Activated naive CD8-positive, alpha-beta T cell treated with anti-CD3 and anti-CD28 coated beads, Interleukin-2, amount 50 U/mL, for 24 hours (primary cell): ENCODE data around the gene CENPVL2.
A peak's percentile ranks its signal among the peaks of the same experiment; 100 is the strongest.
"Not testable (repeated sequence)": the region's sequence is repeated elsewhere in the genome, so short reads cannot be mapped to it uniquely, and the experiment has no call there.

ENCODE experiments used
- ATAC-seq: fragments of 150-1000 bp; cut with Tn5 transposase; one replicate; pipeline ENCODE4 v1.10.0; 2021
- DNase-seq: peaks from one replicate; pipeline ENCODE4 v3.0.0; 2021
- H3K27ac Mint-ChIP-seq: one replicate; pipeline ENCODE4 v1.8.0; 2021; ENCODE audit warnings: mild to moderate bottlenecking, mixed read lengths
- H3K27me3 Mint-ChIP-seq: one replicate; pipeline ENCODE4 v1.8.0; 2021; ENCODE audit warnings: mixed read lengths
- H3K36me3 Mint-ChIP-seq: one replicate; pipeline ENCODE4 v1.8.0; 2021; ENCODE audit warnings: low read depth, mixed read lengths
- H3K4me1 Mint-ChIP-seq: one replicate; pipeline ENCODE4 v1.8.0; 2021; ENCODE audit warnings: mixed read lengths
- H3K4me3 Mint-ChIP-seq: one replicate; pipeline ENCODE4 v1.8.0; 2021; ENCODE audit warnings: mild to moderate bottlenecking, moderate library complexity, mixed read lengths
- H3K9me3 Mint-ChIP-seq: one replicate; pipeline ENCODE4 v1.8.0; 2021; ENCODE audit warnings: mixed read lengths

CENPVL2 gene

DNA sequence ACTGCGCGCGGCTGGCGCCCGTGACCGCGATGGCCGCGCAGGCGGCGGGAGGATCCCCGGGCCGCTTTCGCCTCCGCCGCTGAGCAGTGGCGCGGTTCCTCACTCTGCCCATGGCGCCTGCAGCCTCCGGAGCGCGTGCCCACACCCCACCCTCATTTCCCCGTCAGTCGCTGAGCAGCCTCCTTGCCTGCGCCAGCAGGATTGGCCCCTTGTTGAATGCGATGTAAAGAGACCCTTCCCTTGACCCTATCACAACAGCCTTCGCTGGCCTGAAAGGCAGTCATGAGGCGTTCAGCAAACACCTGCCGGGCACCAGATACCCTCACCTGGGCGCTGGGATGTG is at the start of gene CENPVL2:
TSS of gene CENPVL2 (minus strand) at position 112 of the 343 bp plus-strand sequence. CDS start at position 112, 0 bp downstream.
- not testable (repeated sequence) for ATAC-seq, H3K27ac Mint-ChIP-seq, H3K9me3 Mint-ChIP-seq, DNase-seq, H3K4me3 Mint-ChIP-seq, H3K36me3 Mint-ChIP-seq, H3K4me1 Mint-ChIP-seq, H3K27me3 Mint-ChIP-seq

DNA sequence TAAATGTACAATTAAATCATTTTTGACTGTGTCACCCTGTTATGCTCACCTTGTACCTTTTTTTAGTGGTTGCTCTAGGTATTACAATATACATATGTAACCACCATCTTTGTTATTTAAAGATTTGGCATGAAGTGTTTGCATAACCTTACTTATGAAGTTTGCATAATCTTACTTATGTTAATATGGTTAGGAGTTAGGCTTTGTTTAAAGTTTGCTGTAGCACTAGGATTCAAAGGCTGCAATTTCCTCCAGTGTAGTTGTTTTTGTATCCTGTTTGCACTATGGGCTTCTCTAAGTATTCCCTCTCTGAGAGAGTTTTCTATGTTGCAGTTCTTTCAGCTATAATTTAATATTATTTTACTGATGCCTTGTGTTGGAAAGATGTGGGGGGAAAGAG is 45.6 kb upstream of the CENPVL2 start:
- Mint-ChIP-seq H3K36me3 (no peaks in the 10 kb centered on the region), H3K9me3 (no peaks in the 10 kb centered on the region), H3K27me3 (no peaks in the 10 kb centered on the region), H3K4me3 (no peak overlapping the region), H3K27ac (no peak overlapping the region), H3K4me1 (no peaks in the 10 kb centered on the region)
- DNase-seq (no peak), ATAC-seq (no peak)

DNA sequence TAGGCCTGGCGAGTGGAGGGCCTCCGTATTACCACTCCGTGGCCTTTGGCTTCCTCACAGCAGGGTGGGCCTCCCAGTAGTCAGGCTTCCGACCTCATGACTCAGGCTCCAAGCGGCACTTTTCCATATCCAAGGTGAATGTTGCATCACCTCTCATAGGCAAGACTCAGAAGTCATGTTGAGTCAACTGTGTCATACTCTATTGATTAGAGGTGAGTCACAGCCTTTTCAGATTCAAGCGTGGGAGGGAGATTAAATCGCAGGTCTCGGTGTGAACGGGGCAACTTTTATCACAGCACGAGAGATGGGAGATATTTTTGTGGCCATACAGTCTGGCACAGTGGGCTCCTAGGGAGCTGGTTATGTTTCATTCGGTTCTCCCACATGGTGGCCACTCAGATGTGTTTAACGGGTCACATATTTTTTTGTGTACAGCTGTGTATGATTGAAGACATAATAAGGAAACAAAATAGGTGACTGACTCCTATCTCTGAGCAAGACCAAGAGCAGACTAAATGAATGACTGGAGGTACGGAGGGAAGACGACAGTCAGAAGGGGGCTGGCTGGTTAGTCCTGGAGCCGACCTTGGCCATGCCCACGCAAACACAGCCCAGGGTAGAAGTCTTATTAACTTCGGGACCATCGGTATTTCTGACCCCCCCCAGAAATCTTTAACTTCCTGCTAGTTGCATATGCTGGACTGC is 30.5 kb upstream of the CENPVL2 start:
- ATAC-seq = peak; percentile 20
- DNase-seq, H3K9me3 Mint-ChIP-seq, H3K36me3 Mint-ChIP-seq, H3K27ac Mint-ChIP-seq, H3K4me3 Mint-ChIP-seq, H3K27me3 Mint-ChIP-seq, H3K4me1 Mint-ChIP-seq: not testable (repeated sequence)

DNA sequence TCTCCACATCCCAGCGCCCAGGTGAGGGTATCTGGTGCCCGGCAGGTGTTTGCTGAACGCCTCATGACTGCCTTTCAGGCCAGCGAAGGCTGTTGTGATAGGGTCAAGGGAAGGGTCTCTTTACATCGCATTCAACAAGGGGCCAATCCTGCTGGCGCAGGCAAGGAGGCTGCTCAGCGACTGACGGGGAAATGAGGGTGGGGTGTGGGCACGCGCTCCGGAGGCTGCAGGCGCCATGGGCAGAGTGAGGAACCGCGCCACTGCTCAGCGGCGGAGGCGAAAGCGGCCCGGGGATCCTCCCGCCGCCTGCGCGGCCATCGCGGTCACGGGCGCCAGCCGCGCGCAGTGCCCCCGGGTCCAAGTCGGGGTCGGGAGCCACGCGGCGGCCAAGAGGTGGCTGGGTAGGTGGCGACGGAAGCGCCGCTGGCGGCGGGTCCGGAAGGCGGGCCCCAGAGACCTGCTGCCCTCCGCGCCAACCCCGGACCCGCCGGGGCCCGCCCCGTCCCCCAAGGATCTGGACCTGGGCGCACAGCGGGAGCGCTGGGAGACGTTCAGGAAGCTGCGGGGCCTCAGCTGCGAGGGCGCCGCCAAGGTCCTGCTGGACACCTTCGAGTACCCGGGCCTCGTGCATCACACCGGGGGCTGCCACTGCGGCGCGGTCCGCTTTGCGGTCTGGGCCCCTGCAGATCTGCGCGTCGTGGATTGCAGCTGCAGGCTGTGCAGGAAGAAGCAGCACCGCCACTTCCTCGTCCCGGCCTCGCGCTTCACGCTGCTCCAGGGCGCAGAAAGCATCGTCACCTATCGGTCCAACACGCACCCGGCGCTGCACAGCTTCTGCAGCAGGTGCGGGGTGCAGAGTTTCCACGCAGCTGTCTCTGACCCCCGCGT is 27.9 kb upstream of the CENPVL2 start, which contains the start of gene CENPVL1:
TSS of gene CENPVL1 (plus strand) at position 236 of the 888 bp plus-strand sequence. CDS start at position 236, 0 bp downstream.
- H3K36me3 Mint-ChIP-seq, H3K9me3 Mint-ChIP-seq, H3K27ac Mint-ChIP-seq, DNase-seq, ATAC-seq, H3K4me1 Mint-ChIP-seq, H3K4me3 Mint-ChIP-seq, H3K27me3 Mint-ChIP-seq: not testable (repeated sequence)

DNA sequence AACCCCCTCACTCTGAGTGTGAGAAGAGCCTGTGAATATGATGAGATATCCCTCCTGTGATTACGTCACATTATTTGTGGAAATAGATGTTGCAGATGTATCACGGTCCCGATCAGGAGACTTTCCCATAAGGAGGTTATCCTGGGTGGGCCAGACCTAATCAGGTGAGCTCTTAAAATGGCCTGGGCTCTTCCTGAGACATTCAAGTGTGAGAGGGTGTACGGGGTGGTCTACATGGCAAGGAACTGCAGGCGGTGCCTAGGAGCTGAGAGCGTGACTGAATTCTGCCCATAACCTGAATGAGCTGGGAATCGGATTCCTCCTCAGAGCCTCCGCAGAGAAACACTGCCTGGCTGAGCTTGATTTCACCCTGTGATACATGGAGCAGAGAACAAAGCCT is 14.8 kb upstream of the CENPVL2 start:
- H3K27ac Mint-ChIP-seq = no peak overlapping the region
- H3K4me1 Mint-ChIP-seq = no peaks in the 10 kb centered on the region
- H3K4me3 Mint-ChIP-seq = no peak overlapping the region
- H3K36me3 Mint-ChIP-seq = no peaks in the 10 kb centered on the region
- ATAC-seq (no peak), DNase-seq (no peak)
- H3K27me3 Mint-ChIP-seq = peaks cover 4% of the 10 kb centered on the region
- no peaks in the 10 kb centered on the region for H3K9me3 Mint-ChIP-seq

DNA sequence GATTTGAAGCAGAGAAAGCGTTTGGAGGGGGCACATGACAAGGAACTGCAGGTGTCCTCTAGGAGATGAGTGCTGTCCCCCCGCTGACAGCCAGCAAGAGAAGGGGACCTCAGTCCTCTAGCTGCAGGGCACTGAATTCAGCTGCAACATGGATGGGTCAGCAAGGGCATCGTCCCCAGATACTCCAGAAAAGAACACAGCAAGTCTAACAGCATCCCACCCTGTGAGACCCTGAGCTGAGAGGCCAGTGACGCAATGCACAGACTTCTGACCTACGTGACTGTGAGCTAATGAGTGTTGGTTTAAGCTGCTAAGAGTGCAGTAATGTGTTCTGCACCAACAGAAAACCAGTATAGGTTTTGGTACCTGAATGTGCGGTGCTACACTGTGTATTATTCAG is 11.6 kb upstream of the CENPVL2 start:
- no peaks in the 10 kb centered on the region for H3K9me3 Mint-ChIP-seq
- DNase-seq (no peak), ATAC-seq (no peak)
- H3K36me3 Mint-ChIP-seq = no peaks in the 10 kb centered on the region
- H3K27me3 Mint-ChIP-seq = peaks cover 4% of the 10 kb centered on the region
- no peak overlapping the region for H3K4me3 Mint-ChIP-seq
- H3K27ac Mint-ChIP-seq = no peak overlapping the region
- no peaks in the 10 kb centered on the region for H3K4me1 Mint-ChIP-seq

DNA sequence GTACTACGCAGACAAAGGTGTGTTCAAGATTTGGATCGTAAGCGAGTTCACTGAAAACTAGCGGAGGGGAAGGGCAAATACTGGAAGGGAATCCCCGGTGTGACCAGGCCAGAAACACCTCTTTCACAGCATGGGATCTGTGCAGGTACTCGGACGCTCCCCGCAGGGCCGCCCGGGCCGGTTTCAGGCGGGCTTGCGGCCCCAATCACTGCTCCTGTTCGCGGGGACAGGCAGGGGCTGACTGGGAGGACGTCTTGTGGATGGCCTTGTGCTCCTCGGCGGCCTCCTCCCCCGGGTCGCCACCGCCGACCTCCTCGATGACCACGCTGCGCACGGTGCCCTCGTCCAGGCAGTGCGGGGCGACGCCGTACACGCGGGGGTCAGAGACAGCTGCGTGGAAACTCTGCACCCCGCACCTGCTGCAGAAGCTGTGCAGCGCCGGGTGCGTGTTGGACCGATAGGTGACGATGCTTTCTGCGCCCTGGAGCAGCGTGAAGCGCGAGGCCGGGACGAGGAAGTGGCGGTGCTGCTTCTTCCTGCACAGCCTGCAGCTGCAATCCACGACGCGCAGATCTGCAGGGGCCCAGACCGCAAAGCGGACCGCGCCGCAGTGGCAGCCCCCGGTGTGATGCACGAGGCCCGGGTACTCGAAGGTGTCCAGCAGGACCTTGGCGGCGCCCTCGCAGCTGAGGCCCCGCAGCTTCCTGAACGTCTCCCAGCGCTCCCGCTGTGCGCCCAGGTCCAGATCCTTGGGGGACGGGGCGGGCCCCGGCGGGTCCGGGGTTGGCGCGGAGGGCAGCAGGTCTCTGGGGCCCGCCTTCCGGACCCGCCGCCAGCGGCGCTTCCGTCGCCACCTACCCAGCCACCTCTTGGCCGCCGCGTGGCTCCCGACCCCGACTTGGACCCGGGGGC is 567 bp downstream of the CENPVL2 start:
- not testable (repeated sequence) for H3K27me3 Mint-ChIP-seq, H3K36me3 Mint-ChIP-seq, DNase-seq, ATAC-seq, H3K27ac Mint-ChIP-seq, H3K4me1 Mint-ChIP-seq, H3K4me3 Mint-ChIP-seq, H3K9me3 Mint-ChIP-seq

DNA sequence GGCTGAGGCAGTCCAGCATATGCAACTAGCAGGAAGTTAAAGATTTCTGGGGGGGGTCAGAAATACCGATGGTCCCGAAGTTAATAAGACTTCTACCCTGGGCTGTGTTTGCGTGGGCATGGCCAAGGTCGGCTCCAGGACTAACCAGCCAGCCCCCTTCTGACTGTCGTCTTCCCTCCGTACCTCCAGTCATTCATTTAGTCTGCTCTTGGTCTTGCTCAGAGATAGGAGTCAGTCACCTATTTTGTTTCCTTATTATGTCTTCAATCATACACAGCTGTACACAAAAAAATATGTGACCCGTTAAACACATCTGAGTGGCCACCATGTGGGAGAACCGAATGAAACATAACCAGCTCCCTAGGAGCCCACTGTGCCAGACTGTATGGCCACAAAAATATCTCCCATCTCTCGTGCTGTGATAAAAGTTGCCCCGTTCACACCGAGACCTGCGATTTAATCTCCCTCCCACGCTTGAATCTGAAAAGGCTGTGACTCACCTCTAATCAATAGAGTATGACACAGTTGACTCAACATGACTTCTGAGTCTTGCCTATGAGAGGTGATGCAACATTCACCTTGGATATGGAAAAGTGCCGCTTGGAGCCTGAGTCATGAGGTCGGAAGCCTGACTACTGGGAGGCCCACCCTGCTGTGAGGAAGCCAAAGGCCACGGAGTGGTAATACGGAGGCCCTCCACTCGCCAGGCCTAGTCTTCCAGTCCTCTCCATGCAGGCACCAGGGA is 2.8 kb downstream of the CENPVL2 start:
- not testable (repeated sequence) for DNase-seq, H3K4me3 Mint-ChIP-seq, H3K27me3 Mint-ChIP-seq, H3K27ac Mint-ChIP-seq, H3K9me3 Mint-ChIP-seq, H3K4me1 Mint-ChIP-seq, H3K36me3 Mint-ChIP-seq, ATAC-seq

DNA sequence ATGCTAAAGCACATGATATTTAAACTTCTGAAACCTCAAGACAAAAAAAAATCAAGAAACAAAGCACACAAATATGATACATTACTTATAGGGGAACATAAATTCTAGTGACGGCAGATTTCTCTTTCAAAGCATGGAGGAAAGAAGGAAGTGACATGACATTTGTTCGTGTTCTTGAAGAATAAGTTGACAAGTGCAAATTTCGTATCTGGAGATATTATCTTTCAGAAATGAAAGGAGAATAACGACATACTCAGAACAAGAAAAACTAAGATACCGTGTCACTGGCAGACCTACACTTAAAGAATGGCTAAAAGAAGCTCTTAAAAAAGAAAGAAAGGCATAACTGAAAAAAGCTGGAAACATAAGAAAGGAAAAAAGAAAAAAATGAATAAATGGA is 16.6 kb downstream of the CENPVL2 start:
- DNase-seq (no peak), ATAC-seq (no peak)
- peaks cover 2% of the 10 kb centered on the region for H3K4me1 Mint-ChIP-seq
- H3K4me3 Mint-ChIP-seq = no peak overlapping the region
- H3K36me3 Mint-ChIP-seq = no peaks in the 10 kb centered on the region
- H3K27ac Mint-ChIP-seq = no peak overlapping the region
- H3K27me3 Mint-ChIP-seq = peaks cover 2% of the 10 kb centered on the region
- no peaks in the 10 kb centered on the region for H3K9me3 Mint-ChIP-seq

DNA sequence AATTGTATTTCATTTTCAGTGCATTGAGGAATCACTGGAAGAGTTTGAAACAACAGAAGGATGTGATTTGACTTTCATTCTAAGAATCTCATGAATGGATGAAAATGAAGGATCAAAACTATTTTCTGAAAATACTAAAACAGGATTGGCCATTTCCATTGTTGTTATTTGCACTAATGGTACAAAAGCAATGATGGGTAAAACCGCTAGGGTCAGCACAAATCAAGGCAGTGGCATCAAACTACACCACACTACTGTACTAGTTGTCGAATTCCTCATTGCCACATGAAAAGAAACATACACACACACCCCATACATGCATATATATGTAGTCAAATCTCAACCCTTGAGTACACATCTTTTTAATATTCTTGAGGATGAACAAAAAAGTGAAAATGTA is 39.3 kb downstream of the CENPVL2 start:
- Mint-ChIP-seq H3K36me3 (no peaks in the 10 kb centered on the region), H3K27me3 (peaks cover 12% of the 10 kb centered on the region), H3K4me3 (no peak overlapping the region), H3K27ac (no peak overlapping the region), H3K9me3 (no peaks in the 10 kb centered on the region), H3K4me1 (no peaks in the 10 kb centered on the region)
- ATAC-seq (no peak), DNase-seq (no peak)

DNA sequence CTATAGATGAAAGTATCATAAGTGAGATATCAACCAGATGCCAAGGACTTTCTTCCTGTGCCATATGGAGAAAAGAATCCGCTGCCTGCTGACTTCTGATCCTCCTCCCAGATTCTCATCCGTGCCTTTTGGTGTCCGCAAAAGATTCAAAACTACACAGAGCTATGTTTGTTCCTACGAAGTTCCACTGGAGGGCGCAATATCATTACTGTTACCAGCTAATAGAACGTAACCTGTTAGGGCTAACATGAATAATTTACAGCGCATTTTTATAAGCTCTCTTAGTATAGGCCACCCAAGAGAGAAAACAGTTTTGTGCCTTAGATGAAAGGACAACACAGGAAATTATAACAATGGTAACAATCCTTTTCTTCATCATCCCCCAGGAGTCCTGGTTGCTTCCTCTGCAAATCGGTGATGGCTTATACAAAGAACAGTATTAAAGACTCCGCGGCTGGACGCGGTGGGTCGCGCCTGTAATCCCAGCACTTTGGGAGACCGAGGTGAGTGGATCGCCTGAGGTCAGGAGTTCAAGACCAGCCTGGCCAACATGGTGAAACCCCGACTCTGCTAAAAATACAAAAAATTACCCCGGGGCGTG is 41.1 kb downstream of the CENPVL2 start:
- H3K4me3 Mint-ChIP-seq = no peak overlapping the region
- H3K9me3 Mint-ChIP-seq = no peaks in the 10 kb centered on the region
- H3K36me3 Mint-ChIP-seq = no peaks in the 10 kb centered on the region
- DNase-seq (no peak), ATAC-seq (no peak)
- H3K27me3 Mint-ChIP-seq = peaks cover 12% of the 10 kb centered on the region
- H3K27ac Mint-ChIP-seq = no peak overlapping the region
- H3K4me1 Mint-ChIP-seq = no peaks in the 10 kb centered on the region

DNA sequence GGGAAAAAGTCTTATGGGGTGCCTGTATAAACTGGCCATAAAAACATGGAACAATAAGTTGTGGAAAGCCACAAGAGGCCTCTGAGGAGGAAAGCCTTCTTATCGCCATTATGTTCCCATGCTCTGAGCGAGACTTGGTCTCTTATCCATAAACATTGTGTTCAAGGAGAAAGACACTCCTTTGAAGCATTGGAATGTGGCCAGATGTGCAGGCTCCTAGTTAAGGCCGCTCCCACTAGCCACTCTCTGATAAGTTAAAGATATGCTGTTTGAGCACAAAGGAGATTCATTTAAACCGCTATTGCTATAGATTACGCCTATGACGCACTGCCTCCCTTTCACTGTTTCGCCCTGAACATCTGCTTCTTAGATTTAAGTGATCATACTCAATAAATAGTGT is 46.1 kb downstream of the CENPVL2 start:
- not testable (repeated sequence) for ATAC-seq
- H3K27me3 Mint-ChIP-seq = peaks cover 18% of the 10 kb centered on the region

More for the DNA sequence above, 46.1 kb downstream of the CENPVL2 start:
- H3K4me3 Mint-ChIP-seq, H3K36me3 Mint-ChIP-seq, H3K9me3 Mint-ChIP-seq, DNase-seq, H3K27ac Mint-ChIP-seq, H3K4me1 Mint-ChIP-seq: not testable (repeated sequence)
